OCI-LY1 (cell line): ENCODE data around the gene SREBF1.

Experiments
- CTCF ChIP-seq: fragments of 200-600 bp; sonication (generic), shearing (Covaris generic); IDR thresholded peaks from 2 replicates; pipeline ENCODE4 v1.5.1; 2017; ENCODE audit warnings: mild to moderate bottlenecking, antibody characterized with exemption, low read length, moderate library complexity, mixed read lengths
- EZH2 ChIP-seq: fragments of 200-600 bp; sonication (generic), shearing (Covaris generic); IDR thresholded peaks from 2 replicates; pipeline ENCODE4 v1.8.0; 2017; ENCODE audit warnings: borderline replicate concordance, mixed run types, mild to moderate bottlenecking, antibody characterized with exemption, low read length, moderate library complexity, mixed read lengths

DNA sequence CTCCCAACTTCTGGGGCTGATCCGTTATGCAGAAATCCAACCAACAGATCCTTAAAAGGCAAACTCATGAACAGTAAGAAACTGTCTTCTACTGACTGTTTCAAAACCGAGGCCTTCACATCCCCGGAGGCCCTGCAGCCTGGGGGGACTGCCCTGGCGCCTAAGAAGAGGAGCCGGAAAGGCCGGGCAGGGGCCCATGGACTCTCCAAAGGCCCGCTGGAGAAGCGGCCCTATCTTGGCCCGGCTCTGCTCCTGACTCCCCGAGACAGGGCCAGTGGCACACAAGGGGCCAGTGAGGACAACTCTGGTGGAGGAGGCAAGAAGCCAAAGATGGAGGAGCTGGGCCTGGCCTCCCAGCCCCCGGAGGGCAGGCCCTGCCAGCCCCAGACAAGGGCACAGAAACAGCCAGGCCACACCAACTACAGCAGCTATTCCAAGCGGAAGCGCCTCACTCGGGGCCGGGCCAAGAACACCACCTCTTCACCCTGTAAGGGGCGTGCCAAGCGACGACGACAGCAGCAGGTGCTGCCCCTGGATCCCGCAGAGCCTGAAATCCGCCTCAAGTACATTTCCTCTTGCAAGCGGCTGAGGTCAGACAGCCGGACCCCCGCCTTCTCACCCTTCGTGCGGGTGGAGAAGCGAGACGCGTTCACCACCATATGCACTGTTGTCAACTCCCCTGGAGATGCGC lies 39.5 kb downstream of the SREBF1 start:
- TF ChIP-seq CTCF = no peak
- no peak for TF ChIP-seq EZH2
